Choroid plexus epithelial cell (primary cell): ENCODE measurements around the gene IZUMO1.

Source experiments
- DNase-seq: peaks from one replicate; pipeline ENCODE4 v3.0.0-alpha.2; 2010; ENCODE audit warnings: low read depth
- H3K4me3 ChIP-seq: 2 replicates; pipeline ENCODE4 v1.5.1; 2011; ENCODE audit warnings: low read depth, mild to moderate bottlenecking, control low read depth, low read length, moderate library complexity
- CTCF ChIP-seq: conservative IDR thresholded peaks from 2 replicates; pipeline ENCODE4 v1.5.1; 2011; ENCODE audit warnings: low read depth, mild to moderate bottlenecking, control low read depth, inconsistent platforms, low read length, moderate library complexity

The IZUMO1 gene

GRCh38 chr19:48713864-48714755 is 32.6 kb downstream of the IZUMO1 start:
- TF ChIP-seq CTCF: no peak
- DNase-seq: peak; percentile 100
- H3K4me3 ChIP-seq: peak overlapping the region; percentile 64

- TF ChIP-seq CTCF: peak; percentile 56
- H3K4me3 ChIP-seq: peak overlapping the region; percentile 64
- DNase-seq: peak; percentile 63
These were observed 33.5 kb downstream of the IZUMO1 start for GRCh38 chr19:48713041-48713863.

- no peak for DNase-seq
- TF ChIP-seq CTCF: no peak
- H3K4me3 ChIP-seq: no peak overlapping the region
These were observed 35.5 kb downstream of the IZUMO1 start for GRCh38 chr19:48711106-48711662.

- no peak for TF ChIP-seq CTCF
- DNase-seq: no peak
These were observed 38.2 kb downstream of the IZUMO1 start for GRCh38 chr19:48708471-48708870.

GRCh38 chr19:48705431-48705830 is 41.3 kb downstream of the IZUMO1 start:
- TF ChIP-seq CTCF: no peak
- H3K4me3 ChIP-seq: no peak overlapping the region
- no peak for DNase-seq

More at GRCh38 chr19:48708471-48708870, 38.2 kb downstream of the IZUMO1 start:
- H3K4me3 ChIP-seq: no peak overlapping the region

- no peak for DNase-seq
- TF ChIP-seq CTCF: no peak
These were observed 43.4 kb downstream of the IZUMO1 start for GRCh38 chr19:48703316-48703715.

More at GRCh38 chr19:48703316-48703715, 43.4 kb downstream of the IZUMO1 start:
- no peak overlapping the region for H3K4me3 ChIP-seq
